A549 treated with dexamethasone at 1 μM for 4 hours (cell line): ENCODE measurements around the gene GRIA3. TPM values are rescaled to one million over a fixed set of nuclear protein-coding genes. Genes with fewer than 3 reads are reported as not detected.

ENCODE experiments used
- total RNA-seq: library from RNA; stranded (reverse); fragments of 200-300 nt; extraction: Qiagen RNA extraction; gene quantifications from 5 replicates; pipeline ENCODE4 v1.2.3, GENCODE V29; 2022

GRIA3 gene
- total RNA-seq, result not detected in 5 replicates

DNA sequence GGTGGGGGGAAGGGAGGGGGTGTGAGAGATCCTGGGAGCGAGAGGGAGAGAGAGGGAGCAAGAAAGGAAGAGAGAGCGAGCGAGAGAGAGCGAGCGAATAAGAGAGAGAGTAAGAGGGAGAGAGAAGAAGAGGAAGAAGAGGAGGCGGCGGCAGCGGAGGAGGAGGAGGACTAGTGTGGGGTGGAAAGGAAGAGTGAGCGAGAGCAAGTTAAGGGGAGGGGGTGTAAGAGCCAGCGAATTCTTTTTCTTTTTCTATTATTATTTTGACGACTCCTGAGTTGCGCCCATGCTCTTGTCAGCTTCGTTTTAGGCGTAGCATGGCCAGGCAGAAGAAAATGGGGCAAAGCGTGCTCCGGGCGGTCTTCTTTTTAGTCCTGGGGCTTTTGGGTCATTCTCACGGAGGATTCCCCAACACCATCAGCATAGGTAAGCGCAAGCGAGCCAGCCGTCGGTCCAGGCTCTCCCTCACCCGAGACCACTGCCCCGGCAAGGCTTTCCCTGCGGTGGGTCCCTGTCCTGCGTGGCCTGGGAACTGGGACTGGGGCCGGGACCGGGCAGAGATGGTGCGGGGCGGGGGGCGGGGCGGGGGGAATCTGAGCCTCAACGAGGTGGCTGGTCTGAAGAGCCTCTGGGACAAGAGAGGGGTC lies at the start of gene GRIA3:
Gene GRIA3, plus strand, starts transcription at position 60 of the 647 bp plus-strand sequence. Its CDS starts 258 bp downstream, at position 318.

